ENCODE measurements around the gene ATAD3B.
"Not testable (repeated sequence)": the region's sequence is repeated elsewhere in the genome, so short reads cannot be mapped to it uniquely, and the experiment has no call there.

Gene ATAD3B

DNA sequence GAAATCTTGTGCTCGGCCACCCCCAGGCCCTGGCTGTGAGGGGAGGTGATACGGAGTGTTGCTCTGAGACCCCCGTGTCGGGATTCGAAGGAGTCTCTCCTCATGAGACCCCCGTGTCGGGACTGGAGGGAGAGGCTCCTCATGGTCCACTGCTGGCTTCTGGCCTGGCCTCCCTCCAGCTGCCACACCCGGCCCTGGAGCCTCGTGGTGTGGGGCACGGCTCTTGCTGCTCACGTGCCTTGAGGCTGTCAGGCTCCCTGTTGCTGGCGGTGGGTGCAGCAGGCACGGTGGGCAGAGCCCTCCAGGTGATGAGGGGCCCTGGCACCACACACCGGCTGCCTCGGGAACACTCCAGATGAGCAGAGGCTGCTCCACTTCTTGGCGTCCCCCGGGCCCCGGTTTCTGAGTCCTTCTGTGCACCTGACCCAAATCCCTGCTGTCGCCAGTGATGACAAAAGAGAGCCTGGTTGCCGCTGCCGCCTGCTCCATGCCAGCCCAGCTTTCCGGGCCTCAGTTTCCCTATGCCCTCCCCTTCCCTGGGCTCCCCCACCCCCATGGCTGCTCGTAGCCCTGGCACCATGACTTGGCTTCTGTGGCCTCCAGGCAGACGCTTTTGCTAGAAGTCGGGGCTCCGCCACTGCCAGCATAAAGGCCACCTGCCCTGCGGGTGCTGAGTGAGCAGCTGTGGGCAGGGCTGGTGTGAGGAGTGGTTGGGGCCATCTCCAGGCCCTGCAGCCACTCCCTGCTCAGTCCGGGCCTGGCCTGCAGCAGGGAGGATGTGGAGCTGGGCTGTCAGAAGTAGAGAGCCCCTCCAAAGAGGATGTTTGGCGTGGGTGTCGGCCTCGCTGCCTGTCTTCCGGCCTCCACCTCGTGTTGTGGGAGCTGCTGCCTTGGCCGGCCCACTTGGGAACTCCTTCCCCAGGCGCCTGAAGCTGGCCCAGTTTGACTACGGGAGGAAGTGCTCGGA lies 57.0 kb downstream of the ATAD3B start:
- TF ChIP-seq ZNF274 (IDR thresholded peaks at IDR 0.05; ENCODE audit: low read depth, low read length) (no peak), YY1 (IDR thresholded peaks at IDR 0.05; ENCODE audit: insufficient read depth, insufficient read length) (no peak), SUZ12 (IDR thresholded peaks at IDR 0.05; ENCODE audit: extremely low read depth, insufficient read depth, insufficient read length) (no peak)
- no peaks in the 10 kb centered on the region for H3K27me3 ChIP-seq (ENCODE audit: insufficient read depth, insufficient read length)
- peaks cover 11% of the 10 kb centered on the region; the same call in 1 of the 2 replicates for H3K9me3 ChIP-seq (ENCODE audit: insufficient read depth, low read length)
- no peak overlapping the region for H3K9ac ChIP-seq (ENCODE audit: insufficient read length, low read depth)
- no peaks in the 10 kb centered on the region for H3K4me1 ChIP-seq (ENCODE audit: insufficient read depth, insufficient read length)
- no peak for DNase-seq (ENCODE audit: low read depth, low spot score)
- H3K4me3 ChIP-seq (ENCODE audit: insufficient read length, low read depth), result no peak overlapping the region
- H3K36me3 ChIP-seq (ENCODE audit: insufficient read depth, insufficient read length, low read length), result peaks cover 48% of the 10 kb centered on the region

DNA sequence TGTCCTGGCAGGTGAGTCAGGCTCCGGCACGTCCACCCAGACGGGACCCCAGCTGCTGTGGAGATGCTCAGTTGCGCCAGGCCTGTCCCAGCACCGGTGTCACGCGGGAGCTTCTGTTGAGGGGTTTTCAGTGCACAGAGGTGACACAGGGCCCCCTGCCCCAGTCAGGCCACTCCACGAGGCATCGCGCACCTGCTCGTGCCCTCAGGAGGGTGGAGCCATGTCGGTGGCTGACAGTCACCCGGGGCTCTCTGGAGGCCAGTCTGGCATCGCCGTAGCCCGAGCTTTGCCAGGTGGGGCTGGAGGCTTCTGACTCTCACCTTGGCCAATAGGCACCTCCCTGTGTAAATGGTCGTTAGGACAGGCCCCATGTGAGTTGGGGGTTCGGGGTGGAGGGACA lies 57.8 kb downstream of the ATAD3B start:
- no peaks in the 10 kb centered on the region for H3K27me3 ChIP-seq (ENCODE audit: insufficient read depth, insufficient read length)
- H3K36me3 ChIP-seq (ENCODE audit: insufficient read depth, insufficient read length, low read length), result peaks cover 46% of the 10 kb centered on the region
- H3K4me3 ChIP-seq (ENCODE audit: insufficient read length, low read depth), result no peak overlapping the region
- TF ChIP-seq ZNF274 (IDR thresholded peaks at IDR 0.05; ENCODE audit: low read depth, low read length) (no peak), YY1 (IDR thresholded peaks at IDR 0.05; ENCODE audit: insufficient read depth, insufficient read length) (no peak), SUZ12 (IDR thresholded peaks at IDR 0.05; ENCODE audit: extremely low read depth, insufficient read depth, insufficient read length) (no peak)
- peaks cover 11% of the 10 kb centered on the region; the same call in 1 of the 2 replicates for H3K9me3 ChIP-seq (ENCODE audit: insufficient read depth, low read length)
- H3K9ac ChIP-seq (ENCODE audit: insufficient read length, low read depth), result no peak overlapping the region
- no peaks in the 10 kb centered on the region for H3K4me1 ChIP-seq (ENCODE audit: insufficient read depth, insufficient read length)
- no peak for DNase-seq (ENCODE audit: low read depth, low spot score)

DNA sequence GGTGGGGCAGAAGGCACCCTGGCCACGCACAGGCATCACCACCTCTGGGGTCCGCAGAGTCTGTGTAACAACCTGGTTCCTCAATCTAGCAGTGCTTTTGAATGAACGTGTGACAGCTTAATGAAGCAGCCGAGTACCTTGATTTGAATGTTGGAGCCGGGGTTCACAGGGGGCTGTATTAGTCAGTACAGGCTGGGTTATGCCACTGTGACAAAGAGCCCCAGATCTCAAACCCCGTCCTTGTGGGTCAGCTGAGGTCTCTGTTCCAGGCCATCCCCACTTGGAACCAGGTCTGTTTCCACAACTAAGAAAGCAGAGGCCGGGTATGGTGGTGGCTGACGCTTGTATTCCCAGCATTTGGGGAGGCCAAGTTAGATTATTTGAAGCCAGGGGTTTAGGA lies 58.4 kb downstream of the ATAD3B start:
- H3K9ac ChIP-seq (ENCODE audit: insufficient read length, low read depth), result no peak overlapping the region
- H3K4me3 ChIP-seq (ENCODE audit: insufficient read length, low read depth), result no peak overlapping the region
- peaks cover 44% of the 10 kb centered on the region for H3K36me3 ChIP-seq (ENCODE audit: insufficient read depth, insufficient read length, low read length)
- no peak for TF ChIP-seq SUZ12 (IDR thresholded peaks at IDR 0.05; ENCODE audit: extremely low read depth, insufficient read depth, insufficient read length)
- no peak for TF ChIP-seq YY1 (IDR thresholded peaks at IDR 0.05; ENCODE audit: insufficient read depth, insufficient read length)
- peaks cover 11% of the 10 kb centered on the region; the same call in 1 of the 2 replicates for H3K9me3 ChIP-seq (ENCODE audit: insufficient read depth, low read length)
- no peak for DNase-seq (ENCODE audit: low read depth, low spot score)
- no peaks in the 10 kb centered on the region for H3K4me1 ChIP-seq (ENCODE audit: insufficient read depth, insufficient read length)
- H3K27me3 ChIP-seq (ENCODE audit: insufficient read depth, insufficient read length), result no peaks in the 10 kb centered on the region

DNA sequence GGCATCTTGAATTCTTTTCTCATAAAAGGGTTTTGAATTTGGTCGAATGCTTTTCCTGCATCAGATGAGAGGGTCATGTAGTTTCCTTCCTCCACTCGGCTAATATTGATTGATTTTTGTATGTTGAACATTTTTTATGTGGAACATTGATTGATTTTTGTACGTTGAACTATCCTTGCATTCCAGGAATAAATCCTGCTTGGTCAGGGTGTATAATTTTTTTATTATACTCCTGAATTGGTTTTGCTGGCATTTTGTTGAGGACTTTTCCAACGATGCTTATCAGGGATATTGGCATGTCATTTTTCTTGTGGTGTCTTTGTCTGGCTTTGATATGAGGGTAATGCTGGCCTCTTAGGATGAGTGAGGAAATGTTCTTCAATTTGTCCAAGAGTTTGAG lies 60.4 kb downstream of the ATAD3B start:
- H3K36me3 ChIP-seq (ENCODE audit: insufficient read depth, insufficient read length, low read length), result peaks cover 36% of the 10 kb centered on the region

GRCh38 chr1:1533176-1533893 lies 61.8 kb downstream of the ATAD3B start:
- DNase-seq (ENCODE audit: low read depth, low spot score); H3K4me3 ChIP-seq (ENCODE audit: insufficient read length, low read depth); H3K27me3 ChIP-seq (ENCODE audit: insufficient read depth, insufficient read length); H3K9ac ChIP-seq (ENCODE audit: insufficient read length, low read depth); H3K4me1 ChIP-seq (ENCODE audit: insufficient read depth, insufficient read length): not testable (repeated sequence)
- H3K36me3 ChIP-seq (ENCODE audit: insufficient read depth, insufficient read length, low read length), result peaks cover 37% of the 10 kb centered on the region
- H3K9me3 ChIP-seq (ENCODE audit: insufficient read depth, low read length), result peaks cover 11% of the 10 kb centered on the region; the same call in 1 of the 2 replicates

More for the DNA sequence above, 60.4 kb downstream of the ATAD3B start:
- no peaks in the 10 kb centered on the region for H3K27me3 ChIP-seq (ENCODE audit: insufficient read depth, insufficient read length)
- H3K9ac ChIP-seq (ENCODE audit: insufficient read length, low read depth), result no peak overlapping the region
- TF ChIP-seq SUZ12 (IDR thresholded peaks at IDR 0.05; ENCODE audit: extremely low read depth, insufficient read depth, insufficient read length) (no peak), YY1 (IDR thresholded peaks at IDR 0.05; ENCODE audit: insufficient read depth, insufficient read length) (no peak), ZNF274 (IDR thresholded peaks at IDR 0.05; ENCODE audit: low read depth, low read length) (no peak)
- DNase-seq (ENCODE audit: low read depth, low spot score), result no peak
- H3K4me3 ChIP-seq (ENCODE audit: insufficient read length, low read depth), result no peak overlapping the region
- H3K4me1 ChIP-seq (ENCODE audit: insufficient read depth, insufficient read length), result peaks cover 2% of the 10 kb centered on the region
- H3K9me3 ChIP-seq (ENCODE audit: insufficient read depth, low read length), result peaks cover 11% of the 10 kb centered on the region; the same call in 1 of the 2 replicates

DNA sequence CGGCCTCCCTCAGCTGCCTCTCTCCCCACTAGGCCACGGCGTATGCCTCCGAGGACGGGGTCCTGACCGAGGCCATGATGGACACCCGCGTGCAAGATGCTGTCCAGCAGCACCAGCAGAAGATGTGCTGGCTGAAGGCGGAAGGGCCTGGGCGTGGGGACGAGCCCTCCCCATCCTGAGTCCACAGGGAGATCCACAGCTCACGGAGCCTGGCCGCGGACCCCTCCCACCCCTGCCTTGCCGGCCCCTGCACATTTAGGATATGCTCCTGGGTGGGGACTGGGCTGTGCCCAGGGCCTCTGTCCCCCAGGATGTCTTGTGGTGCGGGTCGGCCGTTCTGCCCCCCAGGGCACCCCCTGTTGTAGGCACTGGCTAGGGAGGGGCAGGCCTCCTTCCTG lies 62.3 kb downstream of the ATAD3B start:
- not testable (repeated sequence) for DNase-seq (ENCODE audit: low read depth, low spot score); H3K4me3 ChIP-seq (ENCODE audit: insufficient read length, low read depth); H3K4me1 ChIP-seq (ENCODE audit: insufficient read depth, insufficient read length); H3K9ac ChIP-seq (ENCODE audit: insufficient read length, low read depth); H3K27me3 ChIP-seq (ENCODE audit: insufficient read depth, insufficient read length)
- Histone ChIP-seq H3K36me3 (ENCODE audit: insufficient read depth, insufficient read length, low read length) (peaks cover 36% of the 10 kb centered on the region), H3K9me3 (ENCODE audit: insufficient read depth, low read length) (peaks cover 11% of the 10 kb centered on the region; the same call in 1 of the 2 replicates)

GRCh38 chr1:1534401-1535154 lies 63.0 kb downstream of the ATAD3B start:
- Histone ChIP-seq H3K4me1 (ENCODE audit: insufficient read depth, insufficient read length) (peaks cover 11% of the 10 kb centered on the region), H3K4me3 (ENCODE audit: insufficient read length, low read depth) (no peak overlapping the region)
- TF ChIP-seq ZNF274 (IDR thresholded peaks at IDR 0.05; ENCODE audit: low read depth, low read length) (no peak), YY1 (IDR thresholded peaks at IDR 0.05; ENCODE audit: insufficient read depth, insufficient read length) (no peak), SUZ12 (IDR thresholded peaks at IDR 0.05; ENCODE audit: extremely low read depth, insufficient read depth, insufficient read length) (no peak)

More at GRCh38 chr1:1534401-1535154, 63.0 kb downstream of the ATAD3B start:
- H3K36me3 ChIP-seq (ENCODE audit: insufficient read depth, insufficient read length, low read length), result peaks cover 31% of the 10 kb centered on the region
- no peak overlapping the region for H3K9ac ChIP-seq (ENCODE audit: insufficient read length, low read depth)
- peaks cover 8% of the 10 kb centered on the region; the same call in 1 of the 2 replicates for H3K9me3 ChIP-seq (ENCODE audit: insufficient read depth, low read length)
- no peak for DNase-seq (ENCODE audit: low read depth, low spot score)
- no peaks in the 10 kb centered on the region for H3K27me3 ChIP-seq (ENCODE audit: insufficient read depth, insufficient read length)

All from NT2/D1 (cell line).